ENCODE results near the gene IMP3. TPM values are rescaled to one million over a fixed set of nuclear protein-coding genes. Genes with fewer than 3 reads are reported as not detected.
A peak's percentile ranks its signal among the peaks of the same experiment; 100 is the strongest.

IMP3 gene
- total RNA-seq, 1 experiment from 2014 or later = 56.0 TPM

DNA sequence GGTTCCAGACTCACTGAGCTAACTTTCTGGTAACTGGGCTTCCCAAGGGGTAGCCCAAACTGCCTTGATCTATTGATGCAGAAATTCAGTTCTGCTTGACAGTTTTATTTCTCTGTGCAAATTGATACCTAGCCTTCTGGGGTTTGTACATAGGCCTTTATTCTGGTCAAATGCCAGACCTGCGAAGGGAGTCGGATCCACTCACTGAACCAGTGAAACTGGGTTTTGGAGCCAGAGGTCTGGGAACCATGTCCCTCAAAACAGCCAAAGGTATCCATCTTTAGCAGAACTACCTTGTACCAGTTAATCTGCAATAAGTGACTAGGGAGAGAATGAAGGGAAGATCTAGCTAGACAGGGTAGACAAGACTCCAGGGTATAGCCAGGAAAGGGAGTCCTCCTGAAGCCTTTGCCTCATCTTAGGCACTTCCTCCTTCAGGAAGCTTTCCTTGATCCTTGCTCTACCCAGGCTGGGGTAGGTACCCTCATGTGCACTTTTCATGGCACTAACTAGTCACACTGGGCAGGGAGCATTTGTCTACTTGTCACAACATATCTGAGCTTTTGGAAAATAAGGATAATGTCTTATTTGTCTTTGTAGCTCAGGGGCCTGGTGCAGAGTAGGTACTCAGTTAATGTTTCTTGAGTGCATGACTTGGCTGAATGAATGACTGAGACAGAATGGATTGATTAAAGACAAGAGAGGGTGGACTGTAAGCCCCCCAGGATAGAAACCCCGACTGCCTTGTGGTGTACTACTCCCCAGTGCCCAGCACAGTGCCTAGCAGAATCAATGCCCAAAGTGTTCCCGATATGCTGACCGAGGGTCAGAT lies 6.3 kb upstream of the IMP3 start:
- ATAC-seq (no peak), DNase-seq (ENCODE audit: low read depth, low spot score) (no peak)
- TF ChIP-seq TCF7L2 (IDR thresholded peaks at IDR 0.05; ENCODE audit: low read depth, low read length) (no peak), REST (IDR thresholded peaks at IDR 0.05; ENCODE audit: insufficient read depth in 1 of 2, low read depth in 2 of 2, low read length in 1 of 2) (no peak), POLR2AphosphoS5 (IDR thresholded peaks at IDR 0.05; ENCODE audit: low read depth, low read length) (no peak), CTCF (IDR thresholded peaks at IDR 0.05) (no peak), SIN3A (IDR thresholded peaks at IDR 0.05; ENCODE audit: borderline replicate concordance, insufficient read depth, low read depth, low read length) (no peak)
- Histone ChIP-seq H3K36me3 (ENCODE audit: control insufficient read depth, insufficient read depth, low read length) (no peaks in the 10 kb centered on the region), H3K9me3 (ENCODE audit: control insufficient read depth, insufficient read depth, low read depth, low read length) (no peaks in the 10 kb centered on the region), H3K27ac (ENCODE audit: low read length) (peak overlapping the region; percentile 81), H3K4me3 (ENCODE audit: low read depth in 2 of 2, low read length in 2 of 2) (peak overlapping the region; percentile 76 to 80), H3K27me3 (ENCODE audit: control insufficient read depth, insufficient read depth, low read length) (no peaks in the 10 kb centered on the region), H3K4me1 (ENCODE audit: control insufficient read depth, insufficient read depth, low read length) (peaks cover 21% of the 10 kb centered on the region)
- POLR2A ChIA-PET = interaction anchor here (1.1 kb wide), 2 partner anchors 21 to 194 kb away, joined by 3 to 4 read pairs; partner anchors contain the start of genes SIN3A and SNUPN
- in situ Hi-C loops (cut with HindIII; ENCODE audit: low pct_unique_long_range_greater_than_20kb, low sequenced_read_pairs) (no loop called here), intact Hi-C loops (cut with micrococcal nuclease; ENCODE audit: unreplicated experiment) (no loop called here)
- no TSS peak for BruUV-seq (replicated peaks)
- CTCF ChIA-PET = interaction anchor here (1.3 kb wide), 1 partner anchor 12 kb away, joined by 3 read pairs; no protein-coding TSS in a partner anchor

DNA sequence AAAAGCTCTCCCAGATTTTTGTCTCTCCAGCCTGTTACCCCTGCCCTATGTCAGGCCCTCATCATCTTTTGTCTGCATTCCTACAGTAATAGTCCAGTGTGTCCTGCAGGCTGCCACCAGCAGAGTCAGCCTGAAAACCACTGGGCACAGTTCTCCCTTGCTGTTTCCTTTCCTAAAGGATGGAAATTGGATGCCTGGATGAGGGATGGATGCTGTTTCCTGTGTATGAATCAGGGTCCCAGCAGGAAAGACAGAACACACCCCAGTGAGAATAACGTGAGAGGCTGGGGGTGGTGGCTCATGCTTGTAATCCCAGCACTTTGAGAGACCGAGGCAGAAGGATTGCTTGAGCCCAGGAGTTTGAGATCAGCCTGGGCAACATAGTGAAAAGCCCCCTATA lies 4.4 kb upstream of the IMP3 start:
- in situ Hi-C loops (cut with HindIII; ENCODE audit: low pct_unique_long_range_greater_than_20kb, low sequenced_read_pairs) = no loop called here
- Histone ChIP-seq H3K27me3 (ENCODE audit: control insufficient read depth, insufficient read depth, low read length) (no peaks in the 10 kb centered on the region), H3K36me3 (ENCODE audit: control insufficient read depth, insufficient read depth, low read length) (no peaks in the 10 kb centered on the region; the same call in 1 of the 2 replicates), H3K9me3 (ENCODE audit: control insufficient read depth, insufficient read depth, low read depth, low read length) (no peaks in the 10 kb centered on the region), H3K4me3 (ENCODE audit: low read depth in 2 of 2, low read length in 2 of 2) (no peak overlapping the region), H3K4me1 (ENCODE audit: control insufficient read depth, insufficient read depth, low read length) (peaks cover 12% of the 10 kb centered on the region), H3K27ac (ENCODE audit: low read length) (no peak overlapping the region)
- intact Hi-C loops (cut with micrococcal nuclease; ENCODE audit: unreplicated experiment) = loop anchor here (5.0 kb wide), 1 partner anchor 38 kb away; no protein-coding TSS in a partner anchor
- ChIA-PET POLR2A (no interaction called here), CTCF (interaction anchor here (0.6 kb wide), 1 partner anchor 264 kb away, joined by 4 read pairs; no protein-coding TSS in a partner anchor)
- TF ChIP-seq TCF7L2 (IDR thresholded peaks at IDR 0.05; ENCODE audit: low read depth, low read length) (no peak), POLR2AphosphoS5 (IDR thresholded peaks at IDR 0.05; ENCODE audit: low read depth, low read length) (no peak), SIN3A (IDR thresholded peaks at IDR 0.05; ENCODE audit: borderline replicate concordance, insufficient read depth, low read depth, low read length) (no peak), REST (IDR thresholded peaks at IDR 0.05; ENCODE audit: insufficient read depth in 1 of 2, low read depth in 2 of 2, low read length in 1 of 2) (no peak), CTCF (IDR thresholded peaks at IDR 0.05) (no peak)
- no peak for DNase-seq (ENCODE audit: low read depth, low spot score)
- no peak for ATAC-seq
- no TSS peak for BruUV-seq (replicated peaks)
